IMR-90 (cell line): Measurements from ENCODE around the gene PRKAR1B. TPM values are rescaled to one million over a fixed set of nuclear protein-coding genes. Genes with fewer than 3 reads are reported as not detected.

Source experiments
- ATAC-seq: fragments of 200-7000 bp; cut with Tn5 transposase; 2 replicates; pipeline ENCODE4 v1.9.1; 2020; ENCODE audit warnings: low read depth, mild to moderate bottlenecking, moderate library complexity
- BruUV-seq: library from RNA; stranded (reverse); fragments of 400-500 nt; replicated peaks from 2 replicates; lab custom pipeline; 2021; lab: Mats Ljungman, UMichigan
- CTCF ChIA-PET: fragments of 300-600 bp; formaldehyde crosslinking; extraction: SDS; loops from one replicate; lab custom pipeline; 2021; ENCODE audit warnings: antibody characterized with exemption; lab: Yijun Ruan, JAX
- POLR2A ChIA-PET: fragments of 300-600 bp; sonication (Branson Sonifier 250); formaldehyde crosslinking; loops from one replicate; lab custom pipeline; 2022; ENCODE audit warnings: antibody characterized with exemption; ENCODE audit not compliant: unreplicated experiment; lab: Charles Lee
- DNase-seq: peaks from one replicate; pipeline ENCODE4 v3.0.0; 2013
- H2AFZ ChIP-seq: replicated peaks from 2 replicates; pipeline ENCODE3; 2013; ENCODE audit warnings: low read length, mild to moderate bottlenecking; ENCODE audit not compliant: poor library complexity
- H2AK5ac ChIP-seq: 2 replicates; pipeline ENCODE4 v1.6.1; 2013; ENCODE audit warnings: low read depth, low read length, inconsistent platforms
- H2AK9ac ChIP-seq: replicated peaks from 2 replicates; pipeline ENCODE3; 2013; ENCODE audit warnings: mild to moderate bottlenecking, low read depth, low read length, moderate library complexity; ENCODE audit not compliant: poor library complexity
- H2BK120ac ChIP-seq: 2 replicates; pipeline ENCODE4 v1.6.1; 2013; ENCODE audit warnings: low read depth, low read length, inconsistent platforms
- H2BK15ac ChIP-seq: 3 replicates; pipeline ENCODE4 v1.6.1; 2013; ENCODE audit warnings: low read depth, low read length, inconsistent platforms
- H2BK20ac ChIP-seq: 2 replicates; pipeline ENCODE4 v1.6.1; 2013; ENCODE audit warnings: low read depth, mild to moderate bottlenecking, inconsistent platforms, low read length, moderate library complexity
- H2BK5ac ChIP-seq: 2 replicates; pipeline ENCODE4 v1.6.1; 2013; ENCODE audit warnings: mild to moderate bottlenecking, low read depth, low read length, inconsistent platforms; ENCODE audit not compliant: poor library complexity, severe bottlenecking
- H3K14ac ChIP-seq: replicated peaks from 2 replicates; pipeline ENCODE4 v1.6.1; 2013; ENCODE audit warnings: low read depth, low read length, inconsistent platforms
- H3K18ac ChIP-seq: 2 replicates; pipeline ENCODE4 v1.6.1; 2013; ENCODE audit warnings: low read depth, low read length, control low read depth
- H3K23ac ChIP-seq: 2 replicates; pipeline ENCODE4 v1.6.1; 2013; ENCODE audit warnings: low read depth, low read length, inconsistent platforms
- H3K27ac ChIP-seq: 2 replicates; pipeline ENCODE4 v1.5.1; 2013; ENCODE audit warnings: mild to moderate bottlenecking, control low read depth, low read length; ENCODE audit not compliant: insufficient read depth
- H3K27me3 ChIP-seq: 2 replicates; pipeline ENCODE4 v1.6.1; 2013; ENCODE audit warnings: low read length; ENCODE audit not compliant: control insufficient read depth, insufficient read depth
- H3K36me3 ChIP-seq: 2 replicates; pipeline ENCODE4 v1.6.1; 2013; ENCODE audit warnings: low read length, mixed read lengths; ENCODE audit not compliant: control insufficient read depth, insufficient read depth
- H3K4ac ChIP-seq: 2 replicates; pipeline ENCODE4 v1.6.1; 2013; ENCODE audit warnings: low read depth, low read length, inconsistent platforms
- H3K4me1 ChIP-seq: 2 replicates; pipeline ENCODE4 v1.6.1; 2013; ENCODE audit warnings: low read length, mixed read lengths; ENCODE audit not compliant: control insufficient read depth, insufficient read depth
- H3K4me2 ChIP-seq: 2 replicates; pipeline ENCODE4 v1.6.1; 2013; ENCODE audit warnings: low read depth, mild to moderate bottlenecking, control low read depth, low read length, moderate library complexity
- H3K4me3 ChIP-seq: 2 replicates; pipeline ENCODE4 v1.5.1; 2013; ENCODE audit warnings: low read depth, mild to moderate bottlenecking, control low read depth, low read length, moderate library complexity; ENCODE audit not compliant: insufficient read depth
- H3K56ac ChIP-seq: 2 replicates; pipeline ENCODE4 v1.6.1; 2013; ENCODE audit warnings: low read length, inconsistent platforms; ENCODE audit not compliant: insufficient read depth; ENCODE audit errors: extremely low read depth
- H3K79me1 ChIP-seq, 2 experiments: 2 replicates each; pipeline ENCODE4 v1.6.1; 2013; ENCODE audit warnings: low read length in 2 of 2, inconsistent platforms in 1 of 2, low read depth in 1 of 2
- H3K9ac ChIP-seq: 2 replicates; pipeline ENCODE4 v1.6.1; 2013; ENCODE audit warnings: low read depth, low read length, control low read depth
- H3K9me1 ChIP-seq: 2 replicates; pipeline ENCODE4 v1.6.1; 2013; ENCODE audit warnings: low read length, inconsistent platforms; ENCODE audit not compliant: insufficient read depth
- H3K9me3 ChIP-seq: 2 replicates; pipeline ENCODE4 v1.6.1; 2013; ENCODE audit warnings: low read length; ENCODE audit not compliant: control insufficient read depth, insufficient read depth
- H4K20me1 ChIP-seq: 2 replicates; pipeline ENCODE4 v1.6.1; 2013; ENCODE audit warnings: low read length, inconsistent platforms; ENCODE audit not compliant: insufficient read depth
- H4K5ac ChIP-seq: 2 replicates; pipeline ENCODE4 v1.6.1; 2013; ENCODE audit warnings: mild to moderate bottlenecking, low read depth, low read length, control low read depth
- H4K8ac ChIP-seq, 2 experiments: 2 replicates each; pipeline ENCODE4 v1.6.1; 2013; ENCODE audit warnings: low read depth in 2 of 2, low read length in 2 of 2, control low read depth in 1 of 2, inconsistent platforms in 1 of 2
- H4K91ac ChIP-seq: 2 replicates; pipeline ENCODE4 v1.6.1; 2013; ENCODE audit warnings: low read depth, low read length, inconsistent platforms; ENCODE audit not compliant: insufficient read depth
- CTCF ChIP-seq: conservative IDR thresholded peaks from 2 replicates; pipeline ENCODE4 v1.5.1; 2012; ENCODE audit warnings: mild to moderate bottlenecking, low read depth, low read length, improper control_type of control experiment
- WGBS, 2 experiments: methylation state at CpG; one replicate each; pipeline versions ENCODE4 v1.1.5 to v1.1.7; 2013; ENCODE audit warnings: missing lambda C conversion rate in 2 of 2; ENCODE audit not compliant: insufficient read length in 1 of 2; ENCODE audit errors: extremely low coverage in 2 of 2; 5-methylcytosine and 5-hydroxymethylcytosine counted together
- dilution Hi-C: fragments of 300-500 bp; cut with HindIII; formaldehyde crosslinking; loops from one replicate; pipeline ENCODE4 v1.14.3; 2018; ENCODE audit warnings: low sequenced_read_pairs; ENCODE audit not compliant: unreplicated experiment
- in situ Hi-C: fragments of 300-500 bp; cut with MboI; formaldehyde crosslinking; loops from 3 replicates; pipeline ENCODE4 v1.14.3; 2019; ENCODE audit warnings: low sequenced_read_pairs, inconsistent platforms, mixed read lengths
- intact Hi-C: fragments of 100-400 bp; cut with micrococcal nuclease; formaldehyde crosslinking; loops from 2 replicates; pipeline ENCODE4 v1.10.0; 2022
- polyA plus RNA-seq, 3 experiments: library from polyadenylated mRNA; depleted of rRNA; stranded (reverse); fragments of >200 nt; gene quantifications; 2 replicates each; pipeline ENCODE4 v1.2.3, GENCODE V29; 2012; ENCODE audit warnings: low replicate concordance in 1 of 3
- total RNA-seq: library from RNA; depleted of rRNA; stranded (reverse); fragments of >200 nt; gene quantifications from 2 replicates; pipeline ENCODE4 v1.2.3, GENCODE V29; 2012
- TF ChIP-seq, protein P1 (sequence below): fragments of 150-350 bp; IDR thresholded peaks from 2 replicates; pipeline ENCODE4 v1.6.1; 2017; ENCODE audit warnings: mild to moderate bottlenecking, antibody characterized with exemption, low read length, low read depth

PRKAR1B gene
- total and polyA plus RNA-seq, 2 of the 4 experiments (the other 2 are of a cell fraction), result 15.2 to 20.2 TPM

DNA sequence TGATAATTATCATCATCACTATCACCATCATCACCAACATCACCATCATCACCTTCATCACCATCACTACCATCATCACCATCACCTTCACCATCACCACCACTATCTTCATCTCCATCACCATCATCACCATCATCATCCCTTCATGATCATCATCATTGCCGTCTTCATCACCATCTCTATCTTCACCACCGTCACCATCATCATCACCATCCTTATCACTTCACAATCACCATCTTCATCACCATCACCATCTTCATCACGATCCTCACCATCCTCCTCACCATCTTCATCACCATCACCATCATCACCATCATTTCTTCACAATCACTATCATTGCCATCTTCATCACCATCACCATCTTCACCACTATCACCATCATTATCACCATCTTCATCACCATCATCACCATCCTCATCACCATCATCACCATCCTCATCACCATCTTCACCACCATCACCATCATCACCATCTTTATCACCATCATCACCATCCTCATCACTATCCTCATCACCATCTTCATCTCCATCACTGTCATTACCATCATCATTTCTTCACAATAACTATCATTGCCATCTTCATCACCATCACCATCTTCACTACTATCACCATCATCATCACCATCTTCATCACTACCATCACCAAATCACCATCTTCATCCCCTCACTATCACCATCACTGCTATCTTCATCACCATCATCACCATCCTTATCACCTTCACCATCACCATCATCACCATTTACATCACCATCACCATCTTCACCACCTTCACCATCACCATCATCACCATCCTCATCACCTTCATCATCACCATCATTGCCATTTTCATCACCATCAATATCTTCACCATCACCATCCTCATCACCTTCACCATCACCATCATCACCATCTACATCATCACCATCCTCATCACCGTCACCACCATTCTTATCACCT lies 73.0 kb downstream of the PRKAR1B start:
- Histone ChIP-seq H4K91ac (no peak overlapping the region), H4K5ac (no peak overlapping the region), H2AFZ (no peak overlapping the region), H3K4me2 (no peak overlapping the region), H3K18ac (no peak overlapping the region), H3K9me3 (peaks cover 6% of the 10 kb centered on the region; the same call in 1 of the 2 replicates), H2BK20ac (no peak overlapping the region), H3K4ac (no peak overlapping the region), H3K27ac (no peak overlapping the region), H3K14ac (no peak overlapping the region), H2BK5ac (peak overlapping the region; percentile 58), H4K8ac (no peak overlapping the region), H3K27me3 (no peaks in the 10 kb centered on the region), H2AK9ac (no peak overlapping the region), H3K36me3 (no peaks in the 10 kb centered on the region), H2BK15ac (no peak overlapping the region), H3K79me1 (no peaks in the 10 kb centered on the region), H4K20me1 (no peaks in the 10 kb centered on the region), H3K56ac (no peak overlapping the region), H2BK120ac (no peak overlapping the region), H3K9me1 (no peaks in the 10 kb centered on the region), H3K9ac (no peak overlapping the region), H3K23ac (no peak overlapping the region), H3K4me3 (no peak overlapping the region), H2AK5ac (no peak overlapping the region), H3K4me1 (no peaks in the 10 kb centered on the region)
- dilution Hi-C loops, result no loop called here
- ATAC-seq (no peak), DNase-seq (no peak)
- in situ Hi-C loops, result no loop called here
- BruUV-seq, result no TSS peak
- POLR2A ChIA-PET, result no interaction called here
- intact Hi-C loops, result no loop called here
- CTCF ChIA-PET, result no interaction called here
- TF ChIP-seq, protein P1, sequence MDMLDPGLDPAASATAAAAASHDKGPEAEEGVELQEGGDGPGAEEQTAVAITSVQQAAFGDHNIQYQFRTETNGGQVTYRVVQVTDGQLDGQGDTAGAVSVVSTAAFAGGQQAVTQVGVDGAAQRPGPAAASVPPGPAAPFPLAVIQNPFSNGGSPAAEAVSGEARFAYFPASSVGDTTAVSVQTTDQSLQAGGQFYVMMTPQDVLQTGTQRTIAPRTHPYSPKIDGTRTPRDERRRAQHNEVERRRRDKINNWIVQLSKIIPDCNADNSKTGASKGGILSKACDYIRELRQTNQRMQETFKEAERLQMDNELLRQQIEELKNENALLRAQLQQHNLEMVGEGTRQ, result no peak
- no peak for TF ChIP-seq CTCF
- 77 to 100% methylated on average over 2 to 4 of the region's 4 CpGs for WGBS, 2 experiments
